Liver (tissue), 9 donors: ENCODE results near the gene SEMA4F. TPM values are rescaled to one million over a fixed set of nuclear protein-coding genes. Genes with fewer than 3 reads are reported as not detected.

ENCODE experiments used
- DNase-seq: peaks from one replicate; pipeline ENCODE4 v3.0.0-alpha.2; 2017; ENCODE audit warnings: low spot score
- H3K27ac ChIP-seq, 2 donors: one replicate each; pipeline ENCODE4 v1.7.0; 2013; ENCODE audit warnings: inconsistent platforms in 2 of 2, low read length in 2 of 2, control low read depth in 1 of 2, low read depth in 1 of 2, mild to moderate bottlenecking in 1 of 2
- H3K27me3 ChIP-seq, 4 donors: one replicate each; pipeline versions ENCODE4 v1.6.1 to v1.7.0; 2013; ENCODE audit warnings: low read length in 3 of 4, inconsistent platforms in 1 of 4, mild to moderate bottlenecking in 1 of 4, moderate library complexity in 1 of 4; ENCODE audit not compliant: control insufficient read depth in 4 of 4, insufficient read depth in 4 of 4
- H3K36me3 ChIP-seq, 4 donors: one replicate each; pipeline versions ENCODE4 v1.6.1 to v1.7.0; 2013; ENCODE audit warnings: low read length in 3 of 4, mild to moderate bottlenecking in 3 of 4, low read depth in 1 of 4, moderate library complexity in 1 of 4; ENCODE audit not compliant: control insufficient read depth in 4 of 4, insufficient read depth in 3 of 4
- H3K4me1 ChIP-seq, 4 donors: one replicate each; pipeline versions ENCODE4 v1.6.1 to v1.7.0; 2013; ENCODE audit warnings: low read length in 3 of 4, mild to moderate bottlenecking in 3 of 4, moderate library complexity in 1 of 4; ENCODE audit not compliant: control insufficient read depth in 4 of 4, insufficient read depth in 4 of 4
- H3K4me3 ChIP-seq, 3 donors: one replicate each; pipeline versions ENCODE4 v1.6.1 to v1.7.0; 2013; ENCODE audit warnings: low read length in 3 of 3, control low read depth in 1 of 3, low read depth in 1 of 3, mild to moderate bottlenecking in 1 of 3
- H3K9ac ChIP-seq, 2 donors: one replicate each; pipeline ENCODE4 v1.7.0; 2013; ENCODE audit warnings: low read length in 2 of 2, mild to moderate bottlenecking in 2 of 2, moderate library complexity in 2 of 2, control low read depth in 1 of 2, low read depth in 1 of 2
- H3K9me3 ChIP-seq, 4 donors: one replicate each; pipeline versions ENCODE4 v1.6.1 to v1.7.0; 2013; ENCODE audit warnings: low read length in 3 of 4; ENCODE audit not compliant: control insufficient read depth in 4 of 4
- ATF3 ChIP-seq: IDR thresholded peaks from 2 replicates; pipeline ENCODE4 v1.6.1; 2016; ENCODE audit warnings: antibody characterized with exemption
- EGR1 ChIP-seq, 2 donors: IDR thresholded peaks; 2 replicates each; pipeline ENCODE4 v1.6.1; 2016 to 2018; ENCODE audit warnings: antibody characterized with exemption in 2 of 2, low read depth in 2 of 2
- FOXA1 ChIP-seq: IDR thresholded peaks from 2 replicates; pipeline ENCODE4 v1.6.1; 2016; ENCODE audit warnings: antibody characterized with exemption
- FOXA2 ChIP-seq: IDR thresholded peaks from 2 replicates; pipeline ENCODE4 v1.6.1; 2016; ENCODE audit warnings: antibody characterized with exemption
- GABPA ChIP-seq, 2 donors: IDR thresholded peaks in 1 of 2; conservative IDR thresholded peaks in 1 of 2; 2 replicates each; pipeline ENCODE4 v1.6.1; 2016; ENCODE audit warnings: antibody characterized with exemption in 2 of 2, mild to moderate bottlenecking in 1 of 2, moderate library complexity in 1 of 2
- HNF4A ChIP-seq, 2 donors: conservative IDR thresholded peaks; 2 replicates each; pipeline ENCODE4 v1.6.1; 2016; ENCODE audit warnings: antibody characterized with exemption in 2 of 2, mild to moderate bottlenecking in 2 of 2
- HNF4G ChIP-seq: IDR thresholded peaks from 2 replicates; pipeline ENCODE4 v1.6.1; 2016; ENCODE audit warnings: antibody characterized with exemption
- JUND ChIP-seq, 2 donors: IDR thresholded peaks; 2 replicates each; pipeline ENCODE4 v1.6.1; 2016; ENCODE audit warnings: antibody characterized with exemption in 2 of 2
- NR2F2 ChIP-seq: IDR thresholded peaks from 2 replicates; pipeline ENCODE4 v1.6.1; 2016; ENCODE audit warnings: antibody characterized with exemption
- RXRA ChIP-seq, 2 donors: IDR thresholded peaks; 2 replicates each; pipeline ENCODE4 v1.6.1; 2017 to 2018; ENCODE audit warnings: antibody characterized with exemption in 2 of 2, mild to moderate bottlenecking in 1 of 2
- SP1 ChIP-seq: IDR thresholded peaks from 2 replicates; pipeline ENCODE4 v1.6.1; 2018; ENCODE audit warnings: antibody characterized with exemption, mild to moderate bottlenecking
- TAF1 ChIP-seq: conservative IDR thresholded peaks from 2 replicates; pipeline ENCODE4 v1.6.1; 2016; ENCODE audit warnings: antibody characterized with exemption, mild to moderate bottlenecking
- YY1 ChIP-seq: IDR thresholded peaks from 2 replicates; pipeline ENCODE4 v1.6.1; 2016; ENCODE audit warnings: antibody characterized with exemption, mild to moderate bottlenecking
- ZBTB33 ChIP-seq: IDR thresholded peaks from 2 replicates; pipeline ENCODE4 v1.6.1; 2016; ENCODE audit warnings: antibody characterized with exemption
- WGBS: extraction: QIAGEN DNeasy Blood & Tissue Kit; methylation state at CpG from one replicate; pipeline ENCODE4 v1.1.7; 2013; 5-methylcytosine and 5-hydroxymethylcytosine counted together
- polyA plus RNA-seq, 2 donors: library from polyadenylated mRNA; stranded (reverse) in 1 of 2; unstranded in 1 of 2; fragments of 200-250 nt in 1 of 2; fragments of >200 nt in 1 of 2; fragmentation: Nextera tagmentation in 1 of 2; extraction: Ambion mirVana in 1 of 2; gene quantifications; one replicate each; pipeline versions ENCODE4 v1.2.1 to v1.2.3, GENCODE V29; 2013 to 2015
- total RNA-seq, 2 donors: library from RNA; depleted of rRNA; stranded (reverse); fragments of >200 nt; gene quantifications; one replicate each; pipeline ENCODE4 v1.2.3, GENCODE V29; 2014
- TF ChIP-seq, protein P1 (sequence below): IDR thresholded peaks from 2 replicates; pipeline ENCODE4 v1.6.1; 2016; ENCODE audit warnings: antibody characterized with exemption, mild to moderate bottlenecking
- TF ChIP-seq, protein P2 (sequence below): fragments of 150-350 bp; IDR thresholded peaks from 2 replicates; pipeline ENCODE4 v1.5.1; 2017; ENCODE audit warnings: improper control_type of control experiment, low read depth, low read length; ENCODE audit not compliant: missing input control
- donor health status: healthy.
- donor health status: healthy.
- donor health status: healthy.
- donor health status: healthy.
- donor health status: healthy.

SEMA4F gene
- total and polyA plus RNA-seq, 4 donors = 0.57 to 1.1 (median 0.96) TPM

- no peak for DNase-seq
- no peak overlapping the region for H3K4me3 ChIP-seq
- no peaks in the 10 kb centered on the region for H3K27me3 ChIP-seq
- no peak for TF ChIP-seq EGR1 (IDR thresholded peaks at IDR 0.05; ENCODE audit: low read depth in 2 of 2)
- TF ChIP-seq ATF3 = no peak
- TF ChIP-seq SP1 = no peak
- no peak for TF ChIP-seq FOXA1
- TF ChIP-seq RXRA (IDR thresholded peaks at IDR 0.05) = no peak
- TF ChIP-seq HNF4A (conservative IDR thresholded peaks at IDR 0.05) = no peak
- no peak for TF ChIP-seq ZBTB33
- TF ChIP-seq YY1 = no peak
- H3K9ac ChIP-seq = no peak overlapping the region
- 83% methylated on average over 4 of the region's 4 CpGs for WGBS
- H3K4me1 ChIP-seq = no peaks in the 10 kb centered on the region
- no peaks in the 10 kb centered on the region for H3K36me3 ChIP-seq
- H3K27ac ChIP-seq = no peak overlapping the region
- H3K9me3 ChIP-seq = no peaks in the 10 kb centered on the region
Observed at GRCh38 chr2:74724496-74724895, 70.4 kb downstream of the SEMA4F start.

- Histone ChIP-seq H3K9ac (no peak overlapping the region), H3K4me3 (no peak overlapping the region), H3K9me3 (no peaks in the 10 kb centered on the region), H3K27ac (no peak overlapping the region), H3K36me3 (no peaks in the 10 kb centered on the region), H3K27me3 (no peaks in the 10 kb centered on the region), H3K4me1 (no peaks in the 10 kb centered on the region)
- TF ChIP-seq SP1 (no peak), HNF4A (conservative IDR thresholded peaks at IDR 0.05) (no peak), ZBTB33 (no peak), YY1 (no peak), EGR1 (IDR thresholded peaks at IDR 0.05; ENCODE audit: low read depth in 2 of 2) (no peak), FOXA1 (no peak), TAF1 (no peak), RXRA (IDR thresholded peaks at IDR 0.05) (no peak), GABPA (IDR thresholded peaks at IDR 0.05 in 1 of 2, conservative IDR thresholded peaks at IDR 0.05 in 1 of 2) (no peak), FOXA2 (no peak), NR2F2 (no peak), JUND (IDR thresholded peaks at IDR 0.05) (no peak), ATF3 (no peak), HNF4G (no peak)
- TF ChIP-seq, protein P1, sequence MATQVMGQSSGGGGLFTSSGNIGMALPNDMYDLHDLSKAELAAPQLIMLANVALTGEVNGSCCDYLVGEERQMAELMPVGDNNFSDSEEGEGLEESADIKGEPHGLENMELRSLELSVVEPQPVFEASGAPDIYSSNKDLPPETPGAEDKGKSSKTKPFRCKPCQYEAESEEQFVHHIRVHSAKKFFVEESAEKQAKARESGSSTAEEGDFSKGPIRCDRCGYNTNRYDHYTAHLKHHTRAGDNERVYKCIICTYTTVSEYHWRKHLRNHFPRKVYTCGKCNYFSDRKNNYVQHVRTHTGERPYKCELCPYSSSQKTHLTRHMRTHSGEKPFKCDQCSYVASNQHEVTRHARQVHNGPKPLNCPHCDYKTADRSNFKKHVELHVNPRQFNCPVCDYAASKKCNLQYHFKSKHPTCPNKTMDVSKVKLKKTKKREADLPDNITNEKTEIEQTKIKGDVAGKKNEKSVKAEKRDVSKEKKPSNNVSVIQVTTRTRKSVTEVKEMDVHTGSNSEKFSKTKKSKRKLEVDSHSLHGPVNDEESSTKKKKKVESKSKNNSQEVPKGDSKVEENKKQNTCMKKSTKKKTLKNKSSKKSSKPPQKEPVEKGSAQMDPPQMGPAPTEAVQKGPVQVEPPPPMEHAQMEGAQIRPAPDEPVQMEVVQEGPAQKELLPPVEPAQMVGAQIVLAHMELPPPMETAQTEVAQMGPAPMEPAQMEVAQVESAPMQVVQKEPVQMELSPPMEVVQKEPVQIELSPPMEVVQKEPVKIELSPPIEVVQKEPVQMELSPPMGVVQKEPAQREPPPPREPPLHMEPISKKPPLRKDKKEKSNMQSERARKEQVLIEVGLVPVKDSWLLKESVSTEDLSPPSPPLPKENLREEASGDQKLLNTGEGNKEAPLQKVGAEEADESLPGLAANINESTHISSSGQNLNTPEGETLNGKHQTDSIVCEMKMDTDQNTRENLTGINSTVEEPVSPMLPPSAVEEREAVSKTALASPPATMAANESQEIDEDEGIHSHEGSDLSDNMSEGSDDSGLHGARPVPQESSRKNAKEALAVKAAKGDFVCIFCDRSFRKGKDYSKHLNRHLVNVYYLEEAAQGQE = no peak
- TF ChIP-seq, protein P2, sequence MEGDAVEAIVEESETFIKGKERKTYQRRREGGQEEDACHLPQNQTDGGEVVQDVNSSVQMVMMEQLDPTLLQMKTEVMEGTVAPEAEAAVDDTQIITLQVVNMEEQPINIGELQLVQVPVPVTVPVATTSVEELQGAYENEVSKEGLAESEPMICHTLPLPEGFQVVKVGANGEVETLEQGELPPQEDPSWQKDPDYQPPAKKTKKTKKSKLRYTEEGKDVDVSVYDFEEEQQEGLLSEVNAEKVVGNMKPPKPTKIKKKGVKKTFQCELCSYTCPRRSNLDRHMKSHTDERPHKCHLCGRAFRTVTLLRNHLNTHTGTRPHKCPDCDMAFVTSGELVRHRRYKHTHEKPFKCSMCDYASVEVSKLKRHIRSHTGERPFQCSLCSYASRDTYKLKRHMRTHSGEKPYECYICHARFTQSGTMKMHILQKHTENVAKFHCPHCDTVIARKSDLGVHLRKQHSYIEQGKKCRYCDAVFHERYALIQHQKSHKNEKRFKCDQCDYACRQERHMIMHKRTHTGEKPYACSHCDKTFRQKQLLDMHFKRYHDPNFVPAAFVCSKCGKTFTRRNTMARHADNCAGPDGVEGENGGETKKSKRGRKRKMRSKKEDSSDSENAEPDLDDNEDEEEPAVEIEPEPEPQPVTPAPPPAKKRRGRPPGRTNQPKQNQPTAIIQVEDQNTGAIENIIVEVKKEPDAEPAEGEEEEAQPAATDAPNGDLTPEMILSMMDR = no peak
- no peak for DNase-seq
- 88% methylated on average over 1 of the region's 1 CpG for WGBS
Observed at GRCh38 chr2:74725287-74725686, 71.2 kb downstream of the SEMA4F start.
